ENCODE measurements around the gene SPOCK2. TPM values are rescaled to one million over a fixed set of nuclear protein-coding genes. Genes with fewer than 3 reads are reported as not detected.

SPOCK2 gene
- polyA plus RNA-seq, 1 of the 3 experiments (the other 2 are of a cell fraction) = 0.18 TPM

DNA sequence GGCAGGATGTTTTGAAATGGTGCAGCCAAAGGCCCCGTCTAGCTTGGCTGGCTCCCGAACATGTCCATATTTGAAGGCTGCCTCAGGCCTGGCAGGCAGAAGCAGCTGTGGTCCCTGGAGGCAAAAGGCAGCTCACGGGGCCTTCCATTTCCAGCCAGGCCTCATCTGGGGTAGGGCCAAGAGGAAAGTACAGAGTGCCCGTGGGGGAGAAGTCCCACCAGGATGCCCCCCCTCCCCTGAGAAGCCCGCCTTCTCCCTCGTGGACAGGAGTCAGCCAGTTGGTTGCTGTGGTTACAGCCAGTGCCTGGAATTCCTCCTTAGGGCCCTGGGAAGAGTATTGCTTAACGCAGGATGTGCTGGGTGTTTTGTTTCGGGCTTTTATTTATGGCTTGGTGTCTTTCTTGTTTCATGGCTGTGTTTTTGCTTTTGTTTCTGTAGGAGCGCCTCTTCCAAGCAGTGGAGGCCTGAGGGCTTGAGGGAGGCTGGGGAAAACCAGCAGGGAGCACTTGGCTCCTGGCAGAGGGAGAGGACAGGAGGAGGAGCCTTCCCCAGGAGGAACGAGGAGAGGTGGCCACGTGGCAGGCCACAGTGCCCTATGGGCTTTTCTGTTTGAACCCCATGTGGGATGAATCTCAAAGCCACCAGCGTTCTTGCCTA lies 78.8 kb downstream of the SPOCK2 start:
- CTCF ChIA-PET = interaction anchor here (1.4 to 2.4 kb wide), 3 partner anchors 45 to 113 kb away, joined by 3 to 6 read pairs (median 4); no protein-coding TSS in a partner anchor
- TF ChIP-seq JUND (IDR thresholded peaks at IDR 0.05) = no peak
- TF ChIP-seq RXRA (IDR thresholded peaks at IDR 0.05; ENCODE audit: borderline replicate concordance, low read depth) = no peak
- no peak for TF ChIP-seq TEAD4 (IDR thresholded peaks at IDR 0.05; ENCODE audit: borderline replicate concordance, insufficient read depth)
- TF ChIP-seq, protein P1, sequence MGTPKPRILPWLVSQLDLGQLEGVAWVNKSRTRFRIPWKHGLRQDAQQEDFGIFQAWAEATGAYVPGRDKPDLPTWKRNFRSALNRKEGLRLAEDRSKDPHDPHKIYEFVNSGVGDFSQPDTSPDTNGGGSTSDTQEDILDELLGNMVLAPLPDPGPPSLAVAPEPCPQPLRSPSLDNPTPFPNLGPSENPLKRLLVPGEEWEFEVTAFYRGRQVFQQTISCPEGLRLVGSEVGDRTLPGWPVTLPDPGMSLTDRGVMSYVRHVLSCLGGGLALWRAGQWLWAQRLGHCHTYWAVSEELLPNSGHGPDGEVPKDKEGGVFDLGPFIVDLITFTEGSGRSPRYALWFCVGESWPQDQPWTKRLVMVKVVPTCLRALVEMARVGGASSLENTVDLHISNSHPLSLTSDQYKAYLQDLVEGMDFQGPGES (IDR thresholded peaks at IDR 0.05; ENCODE audit: low read depth, low read length) = no peak
- no peak for TF ChIP-seq NFIC (IDR thresholded peaks at IDR 0.05; ENCODE audit: borderline replicate concordance)
- TF ChIP-seq, protein P2, sequence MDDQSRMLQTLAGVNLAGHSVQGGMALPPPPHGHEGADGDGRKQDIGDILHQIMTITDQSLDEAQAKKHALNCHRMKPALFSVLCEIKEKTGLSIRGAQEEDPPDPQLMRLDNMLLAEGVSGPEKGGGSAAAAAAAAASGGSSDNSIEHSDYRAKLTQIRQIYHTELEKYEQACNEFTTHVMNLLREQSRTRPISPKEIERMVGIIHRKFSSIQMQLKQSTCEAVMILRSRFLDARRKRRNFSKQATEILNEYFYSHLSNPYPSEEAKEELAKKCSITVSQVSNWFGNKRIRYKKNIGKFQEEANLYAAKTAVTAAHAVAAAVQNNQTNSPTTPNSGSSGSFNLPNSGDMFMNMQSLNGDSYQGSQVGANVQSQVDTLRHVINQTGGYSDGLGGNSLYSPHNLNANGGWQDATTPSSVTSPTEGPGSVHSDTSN (IDR thresholded peaks at IDR 0.05) = no peak
- TF ChIP-seq EP300 (IDR thresholded peaks at IDR 0.05; ENCODE audit: borderline replicate concordance in 1 of 2, low read depth in 1 of 2, low read length in 1 of 2) = no peak
- no peak for TF ChIP-seq FOXM1 (IDR thresholded peaks at IDR 0.05; ENCODE audit: low read depth)
- no peak for TF ChIP-seq GATA2 (CRISPR knock-in tag; IDR thresholded peaks at IDR 0.05)
- peak; percentile 1; the same call in 1 of the 2 replicates for TF ChIP-seq RAD21 (IDR thresholded peaks at IDR 0.05; ENCODE audit: low read length)
- 0 out of 2 replicates have a peak, but pooled peaks have one; percentile 15 for TF ChIP-seq TCF12 (IDR thresholded peaks at IDR 0.05)
- TF ChIP-seq FOSL2 (IDR thresholded peaks at IDR 0.05; ENCODE audit: borderline replicate concordance, low read depth) = no peak
- TF ChIP-seq USF1 (IDR thresholded peaks at IDR 0.05; ENCODE audit: borderline replicate concordance, low read depth) = peak; percentile 25; the same call in 1 of the 2 replicates
- Histone ChIP-seq H3K9me3 (no peaks in the 10 kb centered on the region), H3K9me2 (no peaks in the 10 kb centered on the region), H2AFZ (ENCODE audit: low read depth) (no peak overlapping the region), H3K9ac (peak overlapping the region; percentile 54), H4K20me1 (ENCODE audit: insufficient read depth) (no peaks in the 10 kb centered on the region), H3K36me3 (replicated peaks in 1 of 2; ENCODE audit: control insufficient read depth in 1 of 2, insufficient read depth in 2 of 2, low read length in 1 of 2) (peaks cover 0 to 11% of the 10 kb centered on the region in 2 experiments), H3K4me1 (ENCODE audit: control insufficient read depth in 1 of 2, insufficient read depth in 2 of 2, low read depth in 1 of 2, low read length in 1 of 2) (peaks cover 13 to 51% of the 10 kb centered on the region in 2 experiments), H3K27me3 (ENCODE audit: insufficient read depth) (no peaks in the 10 kb centered on the region), H3K79me2 (ENCODE audit: insufficient read depth) (peaks cover 13% of the 10 kb centered on the region), H3K4me3 (ENCODE audit: low read depth in 2 of 2, low read length in 1 of 2) (no peak overlapping the region), H3K27ac (ENCODE audit: low read depth in 2 of 2, low read length in 1 of 2) (peak overlapping the region; percentile 81 to 94), H3K4me2 (peak overlapping the region; percentile 59), H3F3A (replicated peaks; ENCODE audit: insufficient read depth) (peaks cover 3% of the 10 kb centered on the region)
- POLR2A ChIA-PET = interaction anchor here (1.0 to 1.4 kb wide), 2 partner anchors 10 to 20 kb away, joined by 3 to 7 read pairs; no protein-coding TSS in a partner anchor
- peak; percentile 84 for DNase-seq
- WGBS (ENCODE audit: low lambda C conversion rate) = 19% methylated on average over 11 of the region's 12 CpGs

DNA sequence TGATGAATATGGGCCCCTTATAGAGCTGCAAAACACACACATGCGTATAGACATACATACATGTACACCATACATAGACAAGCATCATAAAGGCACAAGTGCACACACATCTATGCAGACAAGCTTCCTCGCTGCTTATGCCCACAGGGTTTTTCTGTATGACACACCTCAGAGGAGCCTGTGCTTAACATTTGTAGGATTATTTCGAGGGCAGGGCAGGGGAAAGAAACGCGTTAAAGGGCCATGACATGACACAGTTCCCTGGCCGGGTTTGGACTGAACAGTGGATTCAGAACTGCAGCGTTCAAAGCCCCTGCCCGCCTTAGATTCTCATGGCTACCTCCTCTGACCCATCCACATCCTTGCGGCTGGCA lies 79.3 kb downstream of the SPOCK2 start:
- Histone ChIP-seq H3K4me1 (ENCODE audit: control insufficient read depth in 1 of 2, insufficient read depth in 2 of 2, low read depth in 1 of 2, low read length in 1 of 2) (peaks cover 13 to 46% of the 10 kb centered on the region in 2 experiments), H3K4me3 (ENCODE audit: low read depth in 2 of 2, low read length in 1 of 2) (no peak overlapping the region), H3F3A (replicated peaks; ENCODE audit: insufficient read depth) (peaks cover 3% of the 10 kb centered on the region), H2AFZ (ENCODE audit: low read depth) (no peak overlapping the region), H3K4me2 (peak overlapping the region; percentile 59), H3K27ac (ENCODE audit: low read depth in 2 of 2, low read length in 1 of 2) (peak overlapping the region; percentile 81 to 94), H3K9ac (peak overlapping the region; percentile 54), H3K9me3 (no peaks in the 10 kb centered on the region), H3K27me3 (ENCODE audit: insufficient read depth) (no peaks in the 10 kb centered on the region), H3K36me3 (replicated peaks in 1 of 2; ENCODE audit: control insufficient read depth in 1 of 2, insufficient read depth in 2 of 2, low read length in 1 of 2) (peaks cover 0 to 11% of the 10 kb centered on the region in 2 experiments), H3K9me2 (no peaks in the 10 kb centered on the region), H3K79me2 (ENCODE audit: insufficient read depth) (peaks cover 17% of the 10 kb centered on the region), H4K20me1 (ENCODE audit: insufficient read depth) (no peaks in the 10 kb centered on the region)
- WGBS (ENCODE audit: low lambda C conversion rate) = 74% methylated on average over 9 of the region's 9 CpGs
- ChIA-PET CTCF (interaction anchor here (1.0 to 2.4 kb wide), 4 partner anchors 39 to 113 kb away, joined by 3 to 6 read pairs (median 4); no protein-coding TSS in a partner anchor), POLR2A (interaction anchor here (1.0 to 1.4 kb wide), 2 partner anchors 10 to 19 kb away, joined by 3 to 7 read pairs; no protein-coding TSS in a partner anchor)
- no peak for DNase-seq
- TF ChIP-seq USF2 (IDR thresholded peaks at IDR 0.05; ENCODE audit: borderline replicate concordance, low read depth, low read length) (no peak), FOXM1 (IDR thresholded peaks at IDR 0.05; ENCODE audit: low read depth) (no peak), GATA2 (CRISPR knock-in tag; IDR thresholded peaks at IDR 0.05) (no peak), YY1 (IDR thresholded peaks at IDR 0.05; ENCODE audit: low read depth) (no peak), TCF12 (IDR thresholded peaks at IDR 0.05) (no peak), EZH2phosphoT487 (IDR thresholded peaks at IDR 0.05; ENCODE audit: borderline replicate concordance, low read depth) (no peak), SIN3A (IDR thresholded peaks at IDR 0.05; ENCODE audit: borderline replicate concordance, low read depth, low read length) (no peak), EP300 (IDR thresholded peaks at IDR 0.05; ENCODE audit: borderline replicate concordance in 1 of 2, low read depth in 1 of 2, low read length in 1 of 2) (no peak), TAF1 (IDR thresholded peaks at IDR 0.05; ENCODE audit: borderline replicate concordance, low read depth, low read length) (no peak), USF1 (IDR thresholded peaks at IDR 0.05; ENCODE audit: borderline replicate concordance, low read depth) (no peak), CHD2 (IDR thresholded peaks at IDR 0.05; ENCODE audit: low read length, partially characterized antibody) (no peak), RAD21 (IDR thresholded peaks at IDR 0.05; ENCODE audit: low read length) (no peak)
